HG03280 (cell line): Measurements from ENCODE around the gene MCCC1.

Experiments
- ATAC-seq: cut with Tn5 transposase; IDR thresholded peaks from one replicate; pipeline ENCODE4 v1.9.1; 2021; ENCODE audit warnings: mild to moderate bottlenecking, moderate library complexity; ENCODE audit not compliant: unreplicated experiment

MCCC1 gene

DNA sequence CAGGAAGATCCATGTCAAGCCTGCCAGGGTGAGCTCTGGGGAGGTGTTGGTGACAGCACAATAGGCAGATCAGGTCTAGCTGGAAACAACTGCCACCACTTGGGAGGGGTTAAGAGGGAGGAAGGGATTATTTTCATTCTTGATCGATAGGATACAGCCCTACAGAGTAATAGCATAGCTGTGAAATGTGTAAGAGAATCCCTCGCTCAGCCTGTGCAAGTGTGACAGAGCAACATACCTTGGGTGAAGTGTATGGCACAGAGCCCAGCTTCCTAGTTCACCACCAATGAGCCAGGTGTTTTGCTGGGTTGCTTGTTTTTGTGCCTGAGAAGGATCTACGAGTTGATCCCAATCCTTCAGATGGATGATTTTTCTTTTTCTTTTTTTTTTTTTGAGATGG lies 109.7 kb downstream of the MCCC1 start:
- no peak for ATAC-seq

DNA sequence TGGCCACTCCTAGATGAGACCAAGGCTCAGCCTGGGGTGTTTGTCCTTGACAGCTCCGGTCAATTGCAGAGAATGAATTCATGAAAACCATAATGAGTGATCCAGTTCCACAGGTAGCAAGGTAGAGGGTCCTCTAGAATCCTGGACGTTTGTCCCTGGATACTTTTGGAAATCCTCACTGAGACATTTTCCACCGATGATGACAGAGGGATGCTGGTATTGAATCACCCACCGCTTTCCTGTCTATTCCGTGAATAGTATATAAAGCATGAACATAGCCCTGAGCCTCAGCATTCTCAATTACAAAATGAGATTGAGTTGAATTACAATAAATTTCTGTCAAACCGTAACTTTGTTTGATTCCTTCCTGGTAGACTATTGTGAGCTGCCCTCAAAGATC lies 113.3 kb downstream of the MCCC1 start:
- ATAC-seq, result no peak

DNA sequence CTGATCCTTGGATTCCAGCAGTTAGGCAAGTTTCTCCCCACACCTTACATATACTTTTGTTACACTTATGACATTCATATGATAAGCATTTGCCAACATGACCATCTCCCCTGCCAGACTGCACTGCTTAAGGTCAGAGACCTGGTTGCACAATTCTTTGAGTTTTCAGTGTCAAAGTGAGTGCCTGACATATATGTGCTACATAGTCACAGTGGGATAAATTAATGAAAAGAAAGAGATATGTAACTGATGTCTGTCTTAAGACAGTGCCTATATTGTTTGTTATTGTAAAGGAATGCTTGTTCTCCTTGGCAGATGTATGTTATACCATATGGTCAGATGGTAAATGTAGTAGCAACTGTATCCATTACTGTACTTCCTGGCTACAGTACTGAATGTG lies 115.4 kb downstream of the MCCC1 start:
- no peak for ATAC-seq

DNA sequence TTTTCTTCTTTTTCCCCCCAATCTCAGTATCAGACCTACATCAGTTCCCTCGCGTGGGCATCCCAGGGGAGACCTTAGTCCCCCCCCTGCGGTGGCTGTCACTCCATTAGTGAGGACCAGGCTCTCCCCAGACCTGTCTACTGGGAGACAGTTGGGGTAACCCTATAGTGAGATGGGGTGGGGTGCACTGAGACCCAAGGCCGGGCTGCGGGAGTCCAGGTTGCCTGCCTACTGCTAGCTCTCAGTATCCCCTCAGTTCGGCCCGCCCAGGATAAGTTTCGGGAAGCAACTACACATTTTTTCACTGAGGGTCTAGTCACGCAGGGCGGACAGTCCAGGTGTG lies 118.3 kb downstream of the MCCC1 start:
- no peak for ATAC-seq

DNA sequence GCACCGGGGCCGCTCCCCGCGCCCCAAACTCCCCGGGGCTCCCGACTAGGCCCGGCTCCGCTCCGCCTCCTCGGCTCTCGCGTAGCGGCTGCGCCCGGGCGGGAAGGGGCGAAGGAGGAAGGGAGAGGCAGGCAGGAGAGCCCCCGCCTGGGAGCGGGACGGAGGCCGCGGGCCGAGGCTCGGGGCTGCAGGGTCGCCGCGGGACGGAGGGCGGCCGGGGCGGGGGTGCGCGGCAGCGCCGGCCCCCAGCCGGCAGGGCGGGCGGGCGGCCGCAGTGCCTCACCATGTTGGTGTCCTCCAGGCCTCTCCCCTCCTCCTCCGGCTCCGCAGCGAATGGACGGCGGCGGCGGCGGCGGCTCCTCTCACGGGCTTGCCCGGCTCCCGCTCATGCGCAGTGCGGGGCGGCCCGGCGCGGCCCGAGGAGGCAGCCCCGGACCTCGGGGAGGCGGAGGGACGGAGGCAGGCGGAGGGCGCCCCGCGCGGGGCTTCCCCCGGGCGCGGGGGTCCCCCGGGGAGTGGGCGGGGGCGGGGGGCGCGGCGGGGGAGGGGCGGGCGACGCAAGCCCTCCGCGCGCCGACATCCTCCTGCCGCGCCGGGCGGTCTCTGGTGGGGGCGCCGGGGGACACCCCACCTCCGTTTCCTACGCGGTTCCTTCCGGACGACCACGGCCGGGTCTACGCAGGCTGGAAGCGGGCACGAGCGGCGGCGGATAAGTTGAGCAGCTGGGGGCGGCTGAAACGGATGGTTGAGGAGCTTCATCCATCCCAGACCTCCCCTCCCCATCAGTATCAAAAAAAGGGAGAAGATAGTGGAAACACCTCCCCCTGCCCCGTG lies 118.9 kb downstream of the MCCC1 start, which contains the start of gene DCUN1D1:
Gene DCUN1D1, minus strand, starts transcription at position 335 of the 834 bp plus-strand sequence. Its CDS starts 49 bp downstream, at position 286.
- peak; percentile 93 for ATAC-seq

DNA sequence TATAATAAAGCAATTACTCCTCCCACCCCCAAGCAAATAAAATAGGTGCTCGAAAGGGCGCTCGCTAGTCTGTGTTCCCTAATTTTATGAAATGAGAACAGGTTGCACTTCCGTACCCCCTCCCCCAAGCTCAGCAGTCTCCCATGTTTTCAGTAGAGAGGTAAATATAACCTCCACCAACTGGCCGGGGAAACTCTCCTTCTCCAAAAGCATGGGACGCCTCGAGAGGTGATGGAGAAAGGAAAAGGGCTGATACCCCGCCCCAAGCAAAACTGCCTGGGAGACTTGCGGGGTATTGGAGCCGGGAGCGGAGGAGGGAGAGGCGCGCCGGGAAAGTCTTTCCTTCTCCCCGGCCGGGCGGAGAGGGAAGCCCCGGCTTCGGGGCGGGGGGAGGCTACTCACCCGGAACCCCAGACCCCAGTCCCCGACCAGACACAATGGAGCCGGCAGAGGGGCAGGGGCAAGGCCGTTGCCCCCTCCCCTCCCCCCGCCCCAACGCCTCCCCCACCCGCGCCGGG lies 119.6 kb downstream of the MCCC1 start:
- peak; percentile 10 for ATAC-seq

DNA sequence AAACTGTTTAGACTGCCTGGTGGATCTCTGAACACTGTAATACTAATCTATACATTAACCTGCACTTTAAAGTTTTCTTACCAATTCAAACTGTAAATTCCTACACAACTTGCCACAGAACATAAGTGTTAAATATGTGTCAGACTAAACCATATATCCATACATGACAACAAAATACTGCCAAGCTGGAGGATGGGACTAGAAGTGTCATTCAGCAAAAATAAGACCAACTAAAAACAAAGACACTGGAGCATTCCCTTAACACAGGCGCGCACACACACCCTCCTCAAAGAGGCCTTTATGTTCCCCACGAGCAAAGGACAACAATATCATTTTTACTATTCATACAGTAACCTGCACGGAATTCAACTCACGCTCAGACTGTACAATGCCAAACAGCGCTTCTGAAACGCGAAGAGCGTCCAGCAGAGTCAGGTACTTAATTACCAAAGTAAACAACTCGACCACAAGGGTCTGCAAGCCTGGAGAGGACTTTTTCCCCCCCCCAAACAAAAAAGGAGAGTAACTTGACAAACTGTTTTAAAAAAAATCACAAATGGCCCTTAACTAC lies 120.1 kb downstream of the MCCC1 start:
- ATAC-seq, result no peak

DNA sequence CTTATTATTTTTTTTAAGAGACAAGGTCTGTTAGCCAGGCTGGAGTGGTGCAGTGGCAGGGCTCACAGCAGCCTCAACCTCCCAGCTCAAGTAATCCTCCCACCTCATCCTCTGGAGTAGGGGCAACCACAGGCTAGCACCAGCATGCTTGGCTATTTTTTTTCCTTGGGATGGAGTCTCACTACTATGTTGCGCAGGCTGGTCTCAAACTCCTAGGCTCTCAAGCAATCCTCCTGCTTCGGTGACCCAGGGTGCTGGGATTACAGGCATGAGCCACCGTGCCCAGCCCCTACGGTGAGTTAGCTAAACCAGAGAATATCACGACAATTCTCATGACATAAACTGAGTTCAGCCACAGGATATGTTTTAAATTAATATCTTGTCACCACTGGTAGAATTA lies 120.9 kb downstream of the MCCC1 start:
- no peak for ATAC-seq

DNA sequence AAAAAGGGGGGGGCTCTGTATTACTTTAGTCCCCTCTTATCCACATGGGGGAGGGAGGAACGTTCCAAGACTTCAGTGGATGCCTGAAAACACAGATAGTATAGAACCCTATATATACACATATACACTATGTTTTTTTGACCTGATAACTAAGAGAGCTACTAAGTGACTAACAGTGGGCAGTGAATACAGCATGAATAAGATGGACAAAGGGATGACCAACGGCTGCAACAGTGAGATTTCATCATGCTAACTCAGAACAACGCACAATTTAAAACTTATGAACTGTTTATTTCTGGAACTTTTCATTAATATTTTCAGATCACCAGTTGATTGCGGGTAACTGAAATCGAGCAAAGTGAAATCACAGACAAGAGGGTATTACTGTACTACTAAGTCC lies 126.2 kb downstream of the MCCC1 start:
- ATAC-seq, result no peak

DNA sequence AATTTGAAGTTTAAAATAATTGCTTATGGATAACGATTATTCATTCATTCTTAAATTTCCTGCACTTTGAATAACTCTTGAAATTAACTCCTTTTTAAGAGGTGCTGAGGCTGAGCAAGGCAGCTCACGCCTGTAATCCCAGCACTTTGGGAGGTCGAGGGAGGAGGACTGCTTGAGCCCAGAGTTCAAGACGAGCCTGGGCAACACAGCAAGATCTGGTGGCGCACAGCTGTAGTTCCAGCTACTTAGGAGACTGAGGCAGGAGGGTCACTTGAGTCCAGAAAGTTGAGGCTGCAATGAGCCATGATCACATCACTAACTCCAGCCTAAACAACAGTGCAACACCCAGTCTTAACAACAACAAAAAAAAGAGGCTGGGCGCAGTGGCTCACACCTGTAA lies 126.9 kb downstream of the MCCC1 start:
- no peak for ATAC-seq

DNA sequence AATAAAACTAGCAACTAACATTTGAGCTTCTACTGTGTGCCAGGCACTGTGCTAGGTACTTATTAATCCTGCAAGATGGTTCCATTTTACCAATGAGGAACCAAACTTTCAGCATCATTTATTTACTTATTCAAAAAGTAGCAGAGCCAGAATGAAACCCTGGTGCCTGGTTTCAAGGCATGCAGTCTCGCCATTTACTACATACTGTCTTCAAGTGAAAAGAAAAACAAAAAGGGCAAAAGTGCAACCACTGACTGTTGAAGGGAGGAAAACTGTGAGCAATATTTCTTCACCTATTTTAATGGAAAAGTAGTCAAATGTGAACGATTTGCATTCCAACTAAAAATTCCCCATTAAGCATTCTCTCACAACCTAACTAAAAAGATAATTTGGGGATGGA lies 127.7 kb downstream of the MCCC1 start:
- no peak for ATAC-seq

DNA sequence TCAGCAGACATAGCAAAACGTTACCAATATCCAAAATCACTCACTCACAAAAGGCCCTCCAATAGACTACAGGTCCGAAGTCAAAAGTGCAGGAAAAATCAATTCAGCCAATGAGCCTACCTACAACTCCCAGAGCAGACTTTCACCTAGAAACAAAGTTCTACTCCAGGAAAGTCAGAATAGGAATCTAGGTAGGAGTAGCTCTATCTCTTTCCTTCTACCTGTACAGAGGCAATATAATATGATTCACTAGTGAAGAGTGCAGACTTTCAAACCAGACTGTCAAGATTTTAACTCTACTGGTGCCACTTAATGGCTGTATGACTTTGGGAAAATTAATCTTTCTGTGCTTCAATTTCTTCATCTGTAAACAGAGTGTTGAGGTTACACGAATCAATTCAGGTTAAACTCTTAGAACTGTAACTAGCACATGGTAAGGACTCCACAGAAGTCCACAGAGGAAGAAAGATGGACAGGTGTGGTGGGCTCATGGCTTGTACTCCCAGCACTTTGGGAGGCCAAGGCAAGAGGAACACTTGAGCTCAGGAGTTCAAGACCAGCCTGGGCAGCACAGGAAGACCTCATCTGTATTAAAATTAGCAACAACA lies 128.4 kb downstream of the MCCC1 start:
- no peak for ATAC-seq

DNA sequence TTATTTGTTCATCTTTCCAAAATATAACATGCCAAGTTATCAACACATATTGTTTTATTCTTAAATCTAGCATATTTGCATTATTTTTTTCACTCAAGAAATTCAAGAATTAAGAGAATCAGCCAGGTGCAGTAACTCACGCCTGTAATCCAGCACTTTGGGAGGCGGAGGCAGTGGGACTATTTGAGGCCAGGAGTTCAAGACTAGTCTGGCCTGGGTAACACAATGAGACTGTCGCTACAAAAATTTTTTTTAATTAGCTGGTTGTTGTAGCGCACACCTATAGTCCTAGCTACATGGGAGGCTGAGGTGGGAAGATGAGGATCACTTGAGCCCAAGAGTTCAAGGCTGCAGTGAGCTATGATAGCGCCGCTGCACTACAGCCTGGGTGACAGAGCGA lies 129.4 kb downstream of the MCCC1 start:
- ATAC-seq, result no peak

DNA sequence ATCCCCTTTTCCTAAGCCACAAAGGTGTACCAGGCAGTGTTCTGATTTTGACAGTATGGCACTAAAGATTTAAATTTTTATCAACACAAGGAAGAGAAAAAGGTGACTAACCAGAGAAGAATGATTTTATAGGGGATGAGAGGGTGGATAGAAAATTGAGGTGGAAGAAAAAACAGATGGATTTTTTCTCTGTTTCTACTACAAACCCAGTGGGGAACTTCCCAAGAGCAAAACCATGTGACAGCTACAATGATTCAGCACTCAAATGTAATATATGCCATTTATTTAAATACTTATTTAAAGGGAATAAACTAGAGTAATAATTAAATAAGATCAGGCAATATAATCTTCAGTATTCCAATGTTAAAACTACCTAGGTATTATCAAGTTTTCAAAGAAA lies 130.0 kb downstream of the MCCC1 start:
- no peak for ATAC-seq

DNA sequence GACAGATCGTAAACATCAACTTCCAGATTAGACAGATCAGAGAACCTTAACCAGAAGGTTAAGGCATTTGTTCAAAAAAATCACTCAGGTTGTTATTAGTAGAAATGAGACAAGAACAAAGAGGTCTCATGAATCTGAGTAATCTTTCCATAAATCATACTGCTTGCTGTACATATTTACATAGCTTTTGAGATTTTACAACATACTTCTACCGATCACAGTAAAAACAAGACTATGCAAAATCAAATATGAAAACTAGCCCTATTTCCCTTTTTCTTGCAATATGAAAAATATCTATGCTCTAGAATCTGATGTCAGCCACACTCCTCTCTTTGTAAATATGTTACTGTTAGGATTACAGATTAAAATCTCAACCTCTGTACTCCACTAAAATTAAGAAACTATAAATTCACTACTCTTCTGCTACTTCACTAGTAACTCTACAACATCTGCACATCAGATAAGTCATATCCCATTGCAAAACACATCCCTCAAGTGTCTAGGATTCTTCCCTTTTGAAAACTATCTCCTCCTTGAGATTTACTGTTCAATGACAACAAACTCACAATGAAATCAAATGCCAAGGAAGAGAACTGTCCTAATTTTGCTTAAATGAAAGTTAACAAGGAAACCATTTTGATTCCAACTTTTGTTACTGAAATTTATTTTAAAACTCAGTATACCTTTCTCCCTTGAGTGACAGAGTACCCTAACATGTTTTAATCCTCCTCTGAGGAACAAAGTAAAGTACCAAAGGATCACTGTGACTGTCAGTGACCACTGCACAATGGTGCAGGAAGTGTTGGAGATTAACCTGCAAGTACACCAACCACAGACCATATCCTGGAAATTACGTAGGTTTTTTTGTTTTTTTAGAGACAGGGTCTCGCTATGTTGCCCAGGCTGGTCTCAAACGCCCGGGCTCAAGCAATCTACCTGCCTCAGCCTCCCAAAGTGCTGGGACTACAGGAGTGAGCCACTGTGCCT lies 131.8 kb downstream of the MCCC1 start:
- peak; percentile 53 for ATAC-seq

DNA sequence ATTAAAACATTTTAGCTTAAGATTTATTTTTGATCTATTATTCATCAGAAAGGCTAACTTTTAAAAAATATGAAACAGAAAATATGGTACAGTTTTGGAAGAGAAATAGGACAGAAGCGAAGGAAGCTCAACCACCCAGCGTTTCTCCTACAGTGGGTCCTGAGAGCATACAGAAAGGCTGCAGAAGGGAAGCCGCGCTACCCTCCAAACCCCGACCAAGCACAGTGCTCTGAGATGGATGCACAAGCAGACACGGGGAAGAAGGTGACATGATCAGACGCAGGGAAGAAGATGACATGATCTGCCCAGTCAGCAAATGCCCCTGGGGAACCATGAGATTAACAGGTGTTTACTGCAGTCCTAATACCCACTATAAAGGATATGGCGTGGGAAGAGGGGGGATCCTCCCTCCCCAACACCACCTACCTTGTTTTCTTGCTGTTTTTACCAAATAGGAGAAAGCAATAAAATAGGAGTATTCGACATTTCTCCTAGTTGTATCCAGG lies 133.4 kb downstream of the MCCC1 start:
- no peak for ATAC-seq
